GM19193 (cell line): ENCODE measurements around the gene KCP.

Experiments used
- POLR2A ChIP-seq: IDR thresholded peaks from 4 replicates; pipeline ENCODE4 v1.6.1; 2011; ENCODE audit not compliant: insufficient read depth, insufficient read length; ENCODE audit errors: extremely low read depth

KCP gene

GRCh38 chr7:128917122-128917521, 6.6 kb upstream of the KCP start:
- no peak for TF ChIP-seq POLR2A

DNA sequence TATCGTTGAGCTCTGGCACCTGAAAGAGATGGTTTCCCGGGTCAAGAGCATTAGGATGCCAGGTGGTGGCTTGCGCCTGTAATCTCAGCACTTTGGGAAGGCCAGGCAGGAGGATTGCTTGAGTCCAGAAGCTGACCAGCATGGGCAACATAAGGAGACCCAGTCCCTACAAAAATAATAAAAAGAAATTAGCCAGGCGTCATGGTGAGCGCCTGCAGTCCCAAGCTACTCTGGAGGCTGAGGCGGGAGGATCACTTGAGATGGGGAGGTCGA, 6.1 kb upstream of the KCP start:
- no peak for TF ChIP-seq POLR2A

GRCh38 chr7:128915841-128916642, 5.5 kb upstream of the KCP start:
- no peak for TF ChIP-seq POLR2A

DNA sequence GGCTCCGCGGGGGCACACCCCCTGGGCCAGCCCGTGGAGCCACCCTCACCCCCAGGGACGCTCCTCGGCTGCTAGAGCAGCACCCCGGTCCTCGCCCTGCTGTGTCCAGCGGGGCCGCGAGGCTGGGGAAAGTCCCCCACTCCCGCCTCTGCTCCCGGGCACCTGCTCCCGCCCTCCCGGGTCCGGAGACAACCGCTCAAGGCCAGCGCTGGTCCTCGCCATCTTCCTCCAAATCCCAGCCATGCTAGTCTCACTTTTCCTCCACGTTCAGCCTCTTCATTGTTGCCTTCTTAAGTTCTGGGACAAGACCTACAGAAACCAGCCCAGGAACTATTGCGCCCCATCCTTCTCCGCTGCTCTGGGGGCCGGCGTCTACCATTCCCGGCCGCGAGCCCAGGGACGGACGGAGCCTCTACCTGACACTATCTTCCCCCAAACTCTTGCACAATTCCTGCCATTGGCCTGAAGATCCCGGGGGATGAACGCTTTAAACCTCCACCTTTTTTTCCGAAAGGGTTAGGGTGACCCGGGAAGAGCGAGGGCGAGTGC, 4.8 kb upstream of the KCP start:
- TF ChIP-seq POLR2A: no peak

GRCh38 chr7:128914566-128915151, 4.2 kb upstream of the KCP start:
- TF ChIP-seq POLR2A: peak; percentile 21

- no peak for TF ChIP-seq POLR2A
Measured at GRCh38 chr7:128913870-128914565, 3.5 kb upstream of the KCP start.

DNA sequence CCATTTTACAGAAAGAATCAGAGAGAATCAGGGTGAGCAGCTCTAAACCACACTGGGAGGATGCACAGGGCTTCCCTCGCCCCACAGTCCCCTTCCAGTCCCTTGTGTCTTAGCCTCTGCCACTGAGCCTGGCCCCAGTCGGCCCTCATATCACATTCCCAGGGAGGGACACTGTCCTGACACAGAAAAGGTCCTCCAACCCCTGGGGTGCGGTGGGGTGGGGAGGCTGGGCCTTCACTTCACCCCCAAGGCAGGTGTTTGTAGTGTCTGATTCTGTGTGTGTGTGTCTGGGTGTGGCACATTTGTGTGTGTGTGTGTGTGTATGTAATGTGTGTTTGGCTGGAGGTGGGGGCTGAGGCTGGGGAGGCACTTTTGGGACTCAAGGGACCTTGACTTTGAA, 1.8 kb upstream of the KCP start:
- no peak for TF ChIP-seq POLR2A

- no peak for TF ChIP-seq POLR2A
Measured at GRCh38 chr7:128911423-128912031, 1.0 kb upstream of the KCP start.

DNA sequence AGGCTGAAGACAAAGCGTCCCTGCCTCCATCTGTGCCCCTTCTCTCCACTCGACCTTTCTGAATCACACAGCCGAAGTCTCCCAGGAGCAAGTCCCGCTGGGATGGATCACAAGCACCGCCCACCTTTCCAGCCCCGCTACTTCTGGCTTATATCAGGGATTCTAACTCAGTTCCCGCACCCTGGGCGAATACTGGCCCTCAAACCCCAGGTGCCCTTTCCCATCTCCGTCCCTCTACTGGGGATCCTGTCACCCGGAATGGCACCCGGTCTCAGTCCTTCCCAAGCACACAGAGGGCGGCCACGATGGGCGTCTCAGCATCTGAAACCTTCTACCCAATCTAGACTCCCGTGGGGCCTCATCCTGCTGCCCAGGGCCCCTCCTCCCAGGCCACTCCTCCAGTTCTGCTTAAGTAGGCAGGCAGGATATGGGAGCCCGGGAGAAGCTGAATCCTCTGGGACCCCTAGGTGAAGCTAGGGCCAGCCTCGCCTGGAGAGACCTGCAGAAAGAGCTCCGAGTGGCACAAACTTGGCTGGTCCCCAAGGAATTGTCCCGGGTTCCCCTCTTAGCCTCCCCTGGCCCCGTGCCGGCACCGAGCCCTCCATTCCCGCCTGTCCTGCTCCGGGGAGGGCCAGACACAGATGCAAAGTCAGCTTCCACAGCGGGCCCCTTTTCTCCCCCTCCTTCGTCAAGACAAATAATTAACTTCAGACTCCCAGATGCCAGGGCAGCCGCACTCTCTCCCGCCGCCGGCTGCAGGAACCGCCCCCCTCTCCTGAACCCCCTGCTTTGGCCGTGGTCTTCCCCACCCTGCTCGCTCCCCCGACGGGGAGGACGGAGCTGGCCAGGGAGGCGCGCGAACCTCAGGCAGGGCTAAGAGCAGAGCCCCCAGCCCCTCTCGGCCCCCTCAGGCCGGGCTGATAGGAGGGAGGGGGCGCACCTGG, 612 bp downstream of the KCP start:
- no peak for TF ChIP-seq POLR2A

- TF ChIP-seq POLR2A: no peak
Measured at GRCh38 chr7:128908750-128909624, 1.5 kb downstream of the KCP start.

DNA sequence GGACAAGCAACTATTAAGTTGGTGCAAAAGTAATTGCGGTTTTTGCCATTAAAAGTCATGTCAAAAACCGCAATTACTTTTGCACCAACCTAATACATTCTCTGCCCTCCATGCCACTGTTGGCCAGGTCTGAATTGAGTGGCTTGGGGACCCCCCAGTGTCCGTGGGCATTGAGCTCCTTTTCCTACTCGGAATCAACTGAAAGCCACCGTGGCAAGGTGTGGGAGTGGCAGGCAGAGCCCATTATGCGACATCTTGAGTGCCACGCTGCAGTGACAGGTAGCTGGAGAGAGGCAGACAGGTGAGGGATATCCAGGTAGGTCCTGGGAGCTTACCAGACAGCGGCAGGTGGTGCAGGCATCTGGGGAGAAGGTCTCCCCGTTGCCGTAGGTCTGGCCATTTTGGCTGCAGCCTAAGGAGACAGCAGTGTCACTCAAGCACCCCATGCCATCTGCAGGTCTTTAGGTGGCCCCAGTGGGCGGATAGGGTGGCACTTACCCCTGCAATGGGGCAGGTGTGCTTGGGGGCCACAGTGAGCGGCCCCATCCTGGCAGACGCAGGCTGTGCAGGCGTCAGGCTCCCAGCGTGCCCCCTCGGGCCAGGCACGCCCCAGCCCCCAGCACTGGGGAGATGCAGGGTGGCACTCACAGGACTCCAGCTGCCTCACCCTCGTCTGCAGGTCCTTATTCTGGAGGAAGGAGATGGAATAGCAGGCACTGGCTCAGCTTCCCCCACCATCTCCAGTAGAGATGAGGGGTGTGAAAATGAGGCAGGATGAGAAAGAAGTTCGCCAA, 3.5 kb downstream of the KCP start:
- no peak for TF ChIP-seq POLR2A

- TF ChIP-seq POLR2A: no peak
Measured at GRCh38 chr7:128906001-128906765, 4.3 kb downstream of the KCP start.
